ENCODE measurements around the gene ZNF467. TPM values are rescaled to one million over a fixed set of nuclear protein-coding genes. Genes with fewer than 3 reads are reported as not detected.

ZNF467 gene
- total and polyA plus RNA-seq, 7 donors, result 0.87 to 2.8 (median 1.7) TPM

- no peak overlapping the region for H3K27ac ChIP-seq
- TF ChIP-seq, protein P1, sequence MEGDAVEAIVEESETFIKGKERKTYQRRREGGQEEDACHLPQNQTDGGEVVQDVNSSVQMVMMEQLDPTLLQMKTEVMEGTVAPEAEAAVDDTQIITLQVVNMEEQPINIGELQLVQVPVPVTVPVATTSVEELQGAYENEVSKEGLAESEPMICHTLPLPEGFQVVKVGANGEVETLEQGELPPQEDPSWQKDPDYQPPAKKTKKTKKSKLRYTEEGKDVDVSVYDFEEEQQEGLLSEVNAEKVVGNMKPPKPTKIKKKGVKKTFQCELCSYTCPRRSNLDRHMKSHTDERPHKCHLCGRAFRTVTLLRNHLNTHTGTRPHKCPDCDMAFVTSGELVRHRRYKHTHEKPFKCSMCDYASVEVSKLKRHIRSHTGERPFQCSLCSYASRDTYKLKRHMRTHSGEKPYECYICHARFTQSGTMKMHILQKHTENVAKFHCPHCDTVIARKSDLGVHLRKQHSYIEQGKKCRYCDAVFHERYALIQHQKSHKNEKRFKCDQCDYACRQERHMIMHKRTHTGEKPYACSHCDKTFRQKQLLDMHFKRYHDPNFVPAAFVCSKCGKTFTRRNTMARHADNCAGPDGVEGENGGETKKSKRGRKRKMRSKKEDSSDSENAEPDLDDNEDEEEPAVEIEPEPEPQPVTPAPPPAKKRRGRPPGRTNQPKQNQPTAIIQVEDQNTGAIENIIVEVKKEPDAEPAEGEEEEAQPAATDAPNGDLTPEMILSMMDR (IDR thresholded peaks at IDR 0.05), result no peak
- H3K9me3 ChIP-seq, result no peaks in the 10 kb centered on the region
- no peaks in the 10 kb centered on the region for H3K27me3 ChIP-seq (ENCODE audit: insufficient read depth in 3 of 3, low read length in 2 of 3)
- 69 to 77% (median 70%) methylated on average over 14 to 15 of the region's 15 CpGs for WGBS, 3 donors
- intact Hi-C loops (cut with DNase I), result no loop called here
- no peaks in the 10 kb centered on the region for H3K36me3 ChIP-seq (ENCODE audit: insufficient read depth in 1 of 2, low read depth in 1 of 2)
- H3K4me3 ChIP-seq, result no peak overlapping the region
- H3K4me1 ChIP-seq, result no peaks in the 10 kb centered on the region
- ATAC-seq (no peak), DNase-seq (no peak)
These were observed 41.1 kb upstream of the ZNF467 start for GRCh38 chr7:149814494-149814893.

GRCh38 chr7:149813254-149814035 is 40.1 kb upstream of the ZNF467 start:
- Histone ChIP-seq H3K27me3 (ENCODE audit: insufficient read depth in 3 of 3, low read length in 2 of 3) (peaks cover 0 to 2% (median 0%) of the 10 kb centered on the region in 3 donors), H3K27ac (no peak overlapping the region), H3K9me3 (no peaks in the 10 kb centered on the region), H3K36me3 (ENCODE audit: insufficient read depth in 1 of 2, low read depth in 1 of 2) (no peaks in the 10 kb centered on the region), H3K4me3 (no peak overlapping the region), H3K4me1 (no peaks in the 10 kb centered on the region)
- DNase-seq, result no peak
- WGBS, 3 donors, result 83 to 85% (median 85%) methylated on average over 27 to 28 of the region's 28 CpGs
- intact Hi-C loops (cut with DNase I), result no loop called here
- ATAC-seq, result no peak
- TF ChIP-seq, protein P1 (IDR thresholded peaks at IDR 0.05), result no peak

DNA sequence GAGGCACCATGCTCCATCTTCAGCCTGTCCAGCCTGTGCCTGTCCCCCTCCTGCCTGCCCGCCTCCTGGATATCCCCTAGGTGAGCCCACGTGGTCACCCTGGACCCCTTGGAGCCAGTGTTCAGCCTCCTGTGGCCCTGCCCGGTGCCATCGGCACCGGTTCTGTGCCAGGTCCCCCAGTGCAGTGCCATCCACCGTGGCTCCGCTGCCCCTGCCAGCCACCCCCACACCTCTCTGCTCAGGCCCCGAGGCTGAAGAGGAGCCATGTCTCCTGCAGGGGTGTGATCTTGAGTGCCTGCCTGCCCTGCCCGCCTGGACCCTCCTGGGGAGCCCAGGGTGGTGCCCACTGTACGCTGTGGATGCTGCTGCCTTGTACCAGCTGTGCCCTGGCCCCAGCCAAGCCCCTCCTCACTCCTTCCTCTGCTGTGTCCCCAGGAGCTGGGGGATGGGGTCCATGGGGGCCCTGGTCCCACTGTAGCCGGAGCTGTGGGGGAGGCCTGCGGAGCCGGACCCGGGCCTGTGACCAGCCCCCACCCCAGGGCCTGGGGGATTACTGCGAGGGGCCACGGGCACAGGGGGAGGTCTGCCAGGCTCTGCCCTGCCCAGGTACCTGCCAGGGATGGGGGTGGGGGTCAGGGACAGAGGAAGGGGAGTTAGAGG is 38.6 kb upstream of the ZNF467 start:
- WGBS, 3 donors, result 82 to 90% (median 84%) methylated on average over 16 of the region's 16 CpGs
- peaks cover 0 to 2% (median 0%) of the 10 kb centered on the region in 3 donors for H3K27me3 ChIP-seq (ENCODE audit: insufficient read depth in 3 of 3, low read length in 2 of 3)

DNA sequence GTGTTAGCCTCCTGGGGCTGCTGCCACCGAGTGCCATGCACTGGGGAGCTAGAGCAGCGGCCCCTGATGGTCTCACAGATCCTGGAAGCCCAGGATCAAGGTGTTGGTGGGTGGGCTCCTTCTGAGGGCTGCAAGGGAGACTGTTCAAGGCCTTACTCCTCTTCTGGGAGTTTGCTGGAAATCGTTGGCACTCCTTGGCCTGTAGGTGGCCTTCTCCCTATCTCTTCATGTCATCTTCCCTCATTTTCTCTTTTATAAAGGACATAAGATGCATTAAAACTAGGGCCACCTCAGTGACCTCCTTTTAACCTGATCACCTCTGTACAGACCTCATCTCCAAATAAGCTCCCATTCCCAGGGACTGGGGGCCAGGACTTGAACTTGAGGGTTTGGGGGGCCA is 37.8 kb upstream of the ZNF467 start:
- Histone ChIP-seq H3K36me3 (ENCODE audit: insufficient read depth in 1 of 2, low read depth in 1 of 2) (no peaks in the 10 kb centered on the region), H3K9me3 (no peaks in the 10 kb centered on the region), H3K4me1 (no peaks in the 10 kb centered on the region), H3K27me3 (ENCODE audit: insufficient read depth in 3 of 3, low read length in 2 of 3) (peaks cover 0 to 2% (median 0%) of the 10 kb centered on the region in 3 donors), H3K27ac (no peak overlapping the region), H3K4me3 (no peak overlapping the region)
- intact Hi-C loops (cut with DNase I), result no loop called here
- TF ChIP-seq, protein P1 (IDR thresholded peaks at IDR 0.05), result no peak
- WGBS, 3 donors, result 33 to 51% (median 36%) methylated on average over 3 of the region's 3 CpGs
- ATAC-seq (no peak), DNase-seq (no peak)

More for the DNA sequence above, 38.6 kb upstream of the ZNF467 start:
- TF ChIP-seq, protein P1 (IDR thresholded peaks at IDR 0.05), result no peak
- ATAC-seq, result no peak
- intact Hi-C loops (cut with DNase I), result no loop called here
- no peaks in the 10 kb centered on the region for H3K36me3 ChIP-seq (ENCODE audit: insufficient read depth in 1 of 2, low read depth in 1 of 2)
- no peak overlapping the region for H3K27ac ChIP-seq
- H3K4me3 ChIP-seq, result no peak overlapping the region
- no peak for DNase-seq
- H3K4me1 ChIP-seq, result no peaks in the 10 kb centered on the region
- no peaks in the 10 kb centered on the region for H3K9me3 ChIP-seq

All from psoas muscle (tissue), 8 donors.